SIG-M5 treated with dmso at 0.1 percent for 504 hours (cell line): ENCODE results near the gene ZNF48.

Source experiments
- DNase-seq: peaks from one replicate; lab custom pipeline; 2025; ENCODE audit not compliant: unreplicated experiment; lab: John Stamatoyannopoulos, UW

Gene ZNF48

GRCh38 chr16:30395155-30395991 lies at the start of gene ZNF48:
Gene ZNF48, plus strand, starts transcription at chr16:30395420. Its CDS starts 375 bp downstream, at chr16:30395795.
- DNase-seq = peak; percentile 78

GRCh38 chr16:30346286-30346685 lies 48.9 kb upstream of the ZNF48 start:
- DNase-seq = no peak

GRCh38 chr16:30348113-30348512 lies 47.1 kb upstream of the ZNF48 start:
- DNase-seq = no peak

- DNase-seq = no peak
Observed at GRCh38 chr16:30348929-30349328, 46.3 kb upstream of the ZNF48 start.

GRCh38 chr16:30349675-30350074 lies 45.5 kb upstream of the ZNF48 start:
- DNase-seq = peak; percentile 22

- peak; percentile 47 for DNase-seq
Observed at GRCh38 chr16:30350134-30350871, 44.9 kb upstream of the ZNF48 start.

GRCh38 chr16:30351001-30351441 lies 44.2 kb upstream of the ZNF48 start:
- DNase-seq = no peak

GRCh38 chr16:30351586-30352419 lies 43.4 kb upstream of the ZNF48 start:
- DNase-seq = no peak

- no peak for DNase-seq
Observed at GRCh38 chr16:30352488-30353401, 42.5 kb upstream of the ZNF48 start.

- no peak for DNase-seq
Observed at GRCh38 chr16:30353438-30354129, 41.6 kb upstream of the ZNF48 start.

- DNase-seq = no peak
Observed at GRCh38 chr16:30354423-30355143, 40.6 kb upstream of the ZNF48 start.

- DNase-seq = peak; percentile 99
Observed at GRCh38 chr16:30355144-30355953, 39.9 kb upstream of the ZNF48 start, which contains the start of gene CD2BP2. Gene CD2BP2, minus strand, starts transcription at chr16:30355308. Its CDS starts 627 bp downstream, at chr16:30354681.

- DNase-seq = no peak
Observed at GRCh38 chr16:30355954-30356308, 39.3 kb upstream of the ZNF48 start.

- DNase-seq = no peak
Observed at GRCh38 chr16:30356401-30357084, 38.7 kb upstream of the ZNF48 start.

- DNase-seq = no peak
Observed at GRCh38 chr16:30357085-30357714, 38.0 kb upstream of the ZNF48 start.

GRCh38 chr16:30357715-30358576 lies 37.3 kb upstream of the ZNF48 start:
- DNase-seq = no peak
